ENCODE data around the gene ELF2. TPM values are rescaled to one million over a fixed set of nuclear protein-coding genes. Genes with fewer than 3 reads are reported as not detected.
"Not testable (repeated sequence)": the region's sequence is repeated elsewhere in the genome, so short reads cannot be mapped to it uniquely, and the experiment has no call there.

ELF2 gene
- total RNA-seq, 2 donors from 2014 or later: 80.6 to 111 TPM

GRCh38 chr4:139060591-139060990 is 116.4 kb downstream of the ELF2 start:
- Histone ChIP-seq H3K4me1 (ENCODE audit: control insufficient read depth in 1 of 2, low read depth in 2 of 2) (peaks cover 0 to 20% of the 10 kb centered on the region in 2 donors), H3K36me3 (peaks cover 28% of the 10 kb centered on the region), H3K9me3 (no peaks in the 10 kb centered on the region), H3K27ac (no peak overlapping the region), H3K27me3 (replicated peaks; ENCODE audit: insufficient read depth) (no peaks in the 10 kb centered on the region), H3K4me3 (no peak overlapping the region)
- DNase-seq (ENCODE audit: low spot score) (no peak), ATAC-seq (ENCODE audit: insufficient number of reproducible peaks, low FRiP score, low read depth) (no peak)
- no peak for TF ChIP-seq CTCF (IDR thresholded peaks at IDR 0.05)

GRCh38 chr4:139059026-139059425 is 118.0 kb downstream of the ELF2 start:
- H3K27ac ChIP-seq; H3K9me3 ChIP-seq; DNase-seq (ENCODE audit: low spot score); H3K4me3 ChIP-seq; H3K27me3 ChIP-seq (replicated peaks; ENCODE audit: insufficient read depth); ATAC-seq (ENCODE audit: insufficient number of reproducible peaks, low FRiP score, low read depth): not testable (repeated sequence)
- Histone ChIP-seq H3K36me3 (peaks cover 27% of the 10 kb centered on the region), H3K4me1 (ENCODE audit: control insufficient read depth in 1 of 2, low read depth in 2 of 2) (peaks cover 0 to 34% of the 10 kb centered on the region in 2 donors)

GRCh38 chr4:139054791-139055505 is 122.1 kb downstream of the ELF2 start:
- no peak for TF ChIP-seq CTCF (IDR thresholded peaks at IDR 0.05)
- no peaks in the 10 kb centered on the region for H3K27me3 ChIP-seq (replicated peaks; ENCODE audit: insufficient read depth)
- no peak overlapping the region for H3K4me3 ChIP-seq
- DNase-seq (ENCODE audit: low spot score): no peak
- peaks cover 0 to 34% of the 10 kb centered on the region in 2 donors for H3K4me1 ChIP-seq (ENCODE audit: control insufficient read depth in 1 of 2, low read depth in 2 of 2)
- H3K9me3 ChIP-seq: no peaks in the 10 kb centered on the region
- no peak for ATAC-seq (ENCODE audit: insufficient number of reproducible peaks, low FRiP score, low read depth)
- peaks cover 18% of the 10 kb centered on the region for H3K36me3 ChIP-seq
- no peak overlapping the region for H3K27ac ChIP-seq

- ATAC-seq (ENCODE audit: insufficient number of reproducible peaks, low FRiP score, low read depth): no peak
- no peaks in the 10 kb centered on the region for H3K27me3 ChIP-seq (replicated peaks; ENCODE audit: insufficient read depth)
- H3K36me3 ChIP-seq: peaks cover 10% of the 10 kb centered on the region
- peaks cover 0 to 34% of the 10 kb centered on the region in 2 donors for H3K4me1 ChIP-seq (ENCODE audit: control insufficient read depth in 1 of 2, low read depth in 2 of 2)
- no peak for DNase-seq (ENCODE audit: low spot score)
- no peaks in the 10 kb centered on the region for H3K9me3 ChIP-seq
- H3K27ac ChIP-seq: no peak overlapping the region
- TF ChIP-seq CTCF (IDR thresholded peaks at IDR 0.05): no peak
- H3K4me3 ChIP-seq: no peak overlapping the region
Measured at GRCh38 chr4:139053909-139054308, 123.1 kb downstream of the ELF2 start.

GRCh38 chr4:139050446-139050845 is 126.6 kb downstream of the ELF2 start:
- ATAC-seq (ENCODE audit: insufficient number of reproducible peaks, low FRiP score, low read depth): no peak
- Histone ChIP-seq H3K27ac (no peak overlapping the region), H3K4me1 (ENCODE audit: control insufficient read depth in 1 of 2, low read depth in 2 of 2) (peaks cover 0 to 12% of the 10 kb centered on the region in 2 donors), H3K9me3 (no peaks in the 10 kb centered on the region), H3K36me3 (peaks cover 8% of the 10 kb centered on the region), H3K4me3 (no peak overlapping the region), H3K27me3 (replicated peaks; ENCODE audit: insufficient read depth) (no peaks in the 10 kb centered on the region)
- no peak for DNase-seq (ENCODE audit: low spot score)
- TF ChIP-seq CTCF (IDR thresholded peaks at IDR 0.05): no peak

GRCh38 chr4:139048026-139048425 is 129.0 kb downstream of the ELF2 start:
- TF ChIP-seq CTCF (IDR thresholded peaks at IDR 0.05): no peak

More at GRCh38 chr4:139048026-139048425, 129.0 kb downstream of the ELF2 start:
- no peaks in the 10 kb centered on the region for H3K27me3 ChIP-seq (replicated peaks; ENCODE audit: insufficient read depth)
- DNase-seq (ENCODE audit: low spot score) (no peak), ATAC-seq (ENCODE audit: insufficient number of reproducible peaks, low FRiP score, low read depth) (no peak)
- H3K27ac ChIP-seq: no peak overlapping the region
- H3K4me1 ChIP-seq (ENCODE audit: control insufficient read depth in 1 of 2, low read depth in 2 of 2): no peaks in the 10 kb centered on the region
- no peaks in the 10 kb centered on the region for H3K9me3 ChIP-seq
- peaks cover 8% of the 10 kb centered on the region for H3K36me3 ChIP-seq
- H3K4me3 ChIP-seq: no peak overlapping the region
